GM12878 (cell line): ENCODE results near the gene RYR2. TPM values are rescaled to one million over a fixed set of nuclear protein-coding genes. Genes with fewer than 3 reads are reported as not detected.

Experiments
- ATAC-seq: fragments of 200-7000 bp; cut with Tn5 transposase; 3 replicates; pipeline ENCODE4 v1.9.1; 2020; ENCODE audit warnings: mild to moderate bottlenecking, moderate library complexity
- BruUV-seq: library from RNA; stranded (reverse); fragments of 400-500 nt; replicated peaks from 2 replicates; lab custom pipeline; 2021; lab: Mats Ljungman, UMichigan
- CTCF ChIA-PET: fragments of 300-600 bp; sonication (Branson Sonifier 250); formaldehyde crosslinking; extraction: SDS; loops from one replicate; lab custom pipeline; 2021; ENCODE audit warnings: inconsistent platforms; lab: Yijun Ruan, JAX
- POLR2A ChIA-PET: fragments of 350-600 bp; formaldehyde crosslinking; extraction: SDS; loops from one replicate; lab custom pipeline; 2021; ENCODE audit warnings: inconsistent platforms; lab: Charles Lee
- RAD21 ChIA-PET: fragments of 300-600 bp; sonication (Branson Sonifier 250); formaldehyde crosslinking; loops from one replicate; lab custom pipeline; 2023; ENCODE audit warnings: antibody characterized with exemption; ENCODE audit not compliant: unreplicated experiment; lab: Charles Lee
- SMC1A ChIA-PET: fragments of 300-600 bp; sonication (Branson Sonifier 250); formaldehyde crosslinking; loops from one replicate; lab custom pipeline; 2023; ENCODE audit not compliant: unreplicated experiment, uncharacterized antibody; lab: Charles Lee
- DNase-seq: peaks from one replicate; pipeline ENCODE4 v3.0.0-alpha.2; 2011; ENCODE audit warnings: low read depth, low spot score
- FAIRE-seq: peaks from 3 replicates; lab custom pipeline; 2011; peaks lifted over from hg19 to GRCh38; lab: Jason Lieb, UNC
- H2AFZ ChIP-seq: 2 replicates; pipeline ENCODE4 v1.6.0; 2011; ENCODE audit warnings: low read depth, low read length, control low read depth; ENCODE audit not compliant: control insufficient read depth
- H3K27ac ChIP-seq: 2 replicates; pipeline ENCODE4 v1.5.1; 2011; ENCODE audit warnings: control low read depth; ENCODE audit not compliant: control insufficient read depth, insufficient read depth
- H3K27me3 ChIP-seq, 2 experiments: replicated peaks in 1 of 2; 2 replicates each; pipeline versions ENCODE4 v1.6.0 to v1.6.1; 2011; ENCODE audit warnings: low read length in 1 of 2; ENCODE audit not compliant: control insufficient read depth in 2 of 2, insufficient read depth in 2 of 2
- H3K36me3 ChIP-seq, 2 experiments: 2 replicates each; pipeline ENCODE4 v1.5.1; 2011; ENCODE audit warnings: low read length in 1 of 2; ENCODE audit not compliant: control insufficient read depth in 2 of 2, insufficient read depth in 2 of 2
- H3K4me1 ChIP-seq: 2 replicates; pipeline ENCODE4 v1.6.1; 2011; ENCODE audit warnings: mild to moderate bottlenecking, low read length, moderate library complexity, mixed read lengths; ENCODE audit not compliant: control insufficient read depth, insufficient read depth
- H3K4me2 ChIP-seq: 2 replicates; pipeline ENCODE4 v1.6.0; 2011; ENCODE audit warnings: control low read depth; ENCODE audit not compliant: control insufficient read depth, insufficient read depth
- H3K4me3 ChIP-seq: fragments of 200-600 bp; sonication (generic); 2 replicates; pipeline ENCODE4 v1.5.1; 2016
- H3K79me2 ChIP-seq: 2 replicates; pipeline ENCODE4 v1.6.0; 2011; ENCODE audit warnings: low read length; ENCODE audit not compliant: control insufficient read depth, insufficient read depth
- H3K9ac ChIP-seq: 2 replicates; pipeline ENCODE4 v1.8.0; 2011; ENCODE audit warnings: low read length, control low read depth, mixed read lengths; ENCODE audit not compliant: control insufficient read depth, insufficient read depth
- H3K9me3 ChIP-seq: replicated peaks from 3 replicates; pipeline ENCODE4 v1.5.1; 2011; ENCODE audit warnings: mild to moderate bottlenecking, low read length; ENCODE audit not compliant: control insufficient read depth, insufficient read depth
- H4K20me1 ChIP-seq: 2 replicates; pipeline ENCODE4 v1.6.0; 2011; ENCODE audit not compliant: control insufficient read depth, insufficient read depth
- CBX3 ChIP-seq: fragments of 200-600 bp; sonication (generic); IDR thresholded peaks from 2 replicates; pipeline ENCODE4 v1.6.1; 2016; ENCODE audit warnings: low read depth, borderline replicate concordance
- CEBPB ChIP-seq, 2 experiments: fragments of 150-350 bp in 1 of 2; IDR thresholded peaks; 2 replicates each; pipeline ENCODE4 v1.6.1; 2012 to 2014; ENCODE audit warnings: low read depth in 2 of 2, low read length in 2 of 2, borderline replicate concordance in 1 of 2, inconsistent platforms in 1 of 2
- EGR1 ChIP-seq, 2 experiments: IDR thresholded peaks; 1 replicate in 1 of 2; 2 replicates in 1 of 2; pipeline ENCODE4 v1.6.1; 2011 to 2012; ENCODE audit warnings: low read depth in 2 of 2, low read length in 2 of 2, borderline replicate concordance in 1 of 2, mild to moderate bottlenecking in 1 of 2, moderate library complexity in 1 of 2
- HDAC2 ChIP-seq: fragments of 200-600 bp; sonication (generic); IDR thresholded peaks from 2 replicates; pipeline ENCODE4 v1.6.1; 2017
- PAX5 ChIP-seq: IDR thresholded peaks from 2 replicates; pipeline ENCODE4 v1.6.1; 2011; ENCODE audit warnings: low read depth, low read length, borderline replicate concordance
- POLR2AphosphoS2 ChIP-seq: IDR thresholded peaks from 2 replicates; pipeline ENCODE4 v1.6.1; 2011; ENCODE audit warnings: low read depth, mild to moderate bottlenecking, low read length, improper control_type of control experiment, moderate library complexity
- STAT1 ChIP-seq: fragments of 450-650 bp; conservative IDR thresholded peaks from 2 replicates; pipeline ENCODE4 v1.6.1; 2014; ENCODE audit warnings: antibody characterized with exemption, mild to moderate bottlenecking
- STAT3 ChIP-seq: IDR thresholded peaks from 2 replicates; pipeline ENCODE4 v1.6.1; 2011; ENCODE audit warnings: low read depth, low read length, improper control_type of control experiment
- TBL1XR1 ChIP-seq: IDR thresholded peaks from 2 replicates; pipeline ENCODE4 v1.6.1; 2012; ENCODE audit warnings: low read depth, low read length, improper control_type of control experiment
- ZNF622 ChIP-seq: fragments of 450-650 bp; IDR thresholded peaks from 2 replicates; pipeline ENCODE4 v1.6.1; 2017; ENCODE audit warnings: mild to moderate bottlenecking, inconsistent platforms
- WGBS: methylation state at CpG from one replicate; pipeline ENCODE4 v1.1.6; 2016; ENCODE audit warnings: low lambda C conversion rate; ENCODE audit not compliant: insufficient replicate concordance, insufficient coverage; ENCODE audit errors: missing lambda C conversion rate; 5-methylcytosine and 5-hydroxymethylcytosine counted together
- in situ Hi-C: fragments of 300-500 bp; cut with MboI; formaldehyde crosslinking; loops from 9 replicates; pipeline ENCODE4 v1.14.3; 2018; ENCODE audit warnings: mixed read lengths
- intact Hi-C: fragments of 100-400 bp; cut with micrococcal nuclease; formaldehyde crosslinking; loops from one replicate; pipeline ENCODE4 v1.14.2; 2022; ENCODE audit not compliant: unreplicated experiment
- polyA plus RNA-seq, 11 experiments: library from polyadenylated mRNA; depleted of rRNA in 4 of 11; unstranded in 6 of 11; stranded (reverse) in 5 of 11; fragments of >200 nt; fragmentation: Nextera tagmentation in 4 of 11; fragmentation: Illumina TruSeq in 1 of 11; extraction: Ambion mirVana in 4 of 11; extraction: Trizol in 1 of 11; gene quantifications; 1 replicate in 1 of 11; 2 replicates in 10 of 11; pipeline versions ENCODE4 v1.2.1 to v1.2.3, GENCODE V29; 2011 to 2016; ENCODE audit warnings: inconsistent platforms in 2 of 11, missing spikeins in 2 of 11, low read depth in 1 of 11
- total RNA-seq, 4 experiments: library from RNA; depleted of rRNA in 3 of 4; stranded (reverse); fragments of >200 nt in 3 of 4; fragmentation: Illumina TruSeq in 1 of 4; extraction: Trizol in 1 of 4; gene quantifications; 2 replicates each; pipeline versions ENCODE4 v1.2.1 to v1.2.3, GENCODE V29; 2013 to 2021
- TF ChIP-seq, protein P1 (sequence below): IDR thresholded peaks from 2 replicates; pipeline ENCODE4 v1.6.1; 2012; ENCODE audit warnings: low read depth, low read length, improper control_type of control experiment
- TF ChIP-seq, protein P2 (sequence below), 3 experiments: IDR thresholded peaks in 2 of 3; conservative IDR thresholded peaks in 1 of 3; 2 replicates each; pipeline ENCODE4 v1.5.1; 2011; ENCODE audit warnings: low read depth in 3 of 3, low read length in 3 of 3, mild to moderate bottlenecking in 3 of 3, control low read depth in 2 of 3, moderate library complexity in 2 of 3, inconsistent platforms in 1 of 3, mixed read lengths in 1 of 3; ENCODE audit not compliant: control insufficient read depth in 2 of 3, insufficient read depth in 1 of 3; ENCODE audit errors: extremely low read depth in 1 of 3

The RYR2 gene
- total and polyA plus RNA-seq, 10 of the 15 experiments (the other 5 are each of a cell fraction or from before 2014, with no cell fraction given) = 0.01 to 0.04 TPM; not detected in 8

DNA sequence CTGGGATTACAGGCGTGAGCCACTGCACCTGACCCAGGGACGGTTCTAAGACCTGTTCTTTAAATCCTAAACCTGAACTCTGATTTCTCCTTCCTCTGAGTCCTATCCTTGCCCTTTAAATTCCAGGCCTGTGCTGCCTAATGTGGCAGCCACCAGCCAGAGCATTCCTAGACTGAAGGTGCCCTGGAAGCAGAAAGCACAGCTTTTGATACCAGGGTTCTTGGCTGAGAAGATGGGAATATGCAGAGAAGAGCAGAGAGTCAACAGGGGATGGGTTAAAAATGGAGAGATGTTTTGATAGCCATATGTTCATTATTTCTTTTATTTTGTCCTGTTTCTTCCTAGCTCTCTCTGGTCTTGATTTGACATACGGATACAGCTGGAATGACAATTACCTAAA lies 49.7 kb downstream of the RYR2 start:
- Histone ChIP-seq H2AFZ (no peak overlapping the region), H3K9ac (no peak overlapping the region), H3K36me3 (no peaks in the 10 kb centered on the region), H4K20me1 (no peaks in the 10 kb centered on the region), H3K4me1 (no peaks in the 10 kb centered on the region), H3K79me2 (no peaks in the 10 kb centered on the region), H3K9me3 (no peaks in the 10 kb centered on the region), H3K4me2 (no peak overlapping the region), H3K4me3 (no peak overlapping the region), H3K27ac (no peak overlapping the region), H3K27me3 (no peaks in the 10 kb centered on the region; a peak in 1 of 4 replicates)
- DNase-seq = no peak
- 16% methylated on average over 3 of the region's 3 CpGs for WGBS
- ChIA-PET SMC1A (no interaction called here), RAD21 (no interaction called here), POLR2A (no interaction called here), CTCF (no interaction called here)
- intact Hi-C loops (no loop called here), in situ Hi-C loops (no loop called here)
- TF ChIP-seq STAT3 (no peak), CBX3 (no peak), PAX5 (no peak), HDAC2 (no peak), EGR1 (IDR thresholded peaks at IDR 0.05; ENCODE audit: borderline replicate concordance in 1 of 2, low read depth in 2 of 2, low read length in 2 of 2) (no peak), TBL1XR1 (no peak), POLR2AphosphoS2 (no peak), STAT1 (no peak), ZNF622 (no peak), CEBPB (IDR thresholded peaks at IDR 0.05; ENCODE audit: borderline replicate concordance in 1 of 2, low read depth in 2 of 2, low read length in 2 of 2) (no peak)
- TF ChIP-seq, protein P1, sequence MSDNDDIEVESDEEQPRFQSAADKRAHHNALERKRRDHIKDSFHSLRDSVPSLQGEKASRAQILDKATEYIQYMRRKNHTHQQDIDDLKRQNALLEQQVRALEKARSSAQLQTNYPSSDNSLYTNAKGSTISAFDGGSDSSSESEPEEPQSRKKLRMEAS = no peak
- TF ChIP-seq, protein P2, sequence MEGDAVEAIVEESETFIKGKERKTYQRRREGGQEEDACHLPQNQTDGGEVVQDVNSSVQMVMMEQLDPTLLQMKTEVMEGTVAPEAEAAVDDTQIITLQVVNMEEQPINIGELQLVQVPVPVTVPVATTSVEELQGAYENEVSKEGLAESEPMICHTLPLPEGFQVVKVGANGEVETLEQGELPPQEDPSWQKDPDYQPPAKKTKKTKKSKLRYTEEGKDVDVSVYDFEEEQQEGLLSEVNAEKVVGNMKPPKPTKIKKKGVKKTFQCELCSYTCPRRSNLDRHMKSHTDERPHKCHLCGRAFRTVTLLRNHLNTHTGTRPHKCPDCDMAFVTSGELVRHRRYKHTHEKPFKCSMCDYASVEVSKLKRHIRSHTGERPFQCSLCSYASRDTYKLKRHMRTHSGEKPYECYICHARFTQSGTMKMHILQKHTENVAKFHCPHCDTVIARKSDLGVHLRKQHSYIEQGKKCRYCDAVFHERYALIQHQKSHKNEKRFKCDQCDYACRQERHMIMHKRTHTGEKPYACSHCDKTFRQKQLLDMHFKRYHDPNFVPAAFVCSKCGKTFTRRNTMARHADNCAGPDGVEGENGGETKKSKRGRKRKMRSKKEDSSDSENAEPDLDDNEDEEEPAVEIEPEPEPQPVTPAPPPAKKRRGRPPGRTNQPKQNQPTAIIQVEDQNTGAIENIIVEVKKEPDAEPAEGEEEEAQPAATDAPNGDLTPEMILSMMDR (IDR thresholded peaks at IDR 0.05 in 2 of 3, conservative IDR thresholded peaks at IDR 0.05 in 1 of 3; ENCODE audit: control insufficient read depth in 2 of 3, extremely low read depth in 1 of 3, insufficient read depth in 1 of 3, low read depth in 3 of 3, low read length in 3 of 3) = no peak
- no peak for FAIRE-seq
- ATAC-seq = no peak
- BruUV-seq = no TSS peak
